HepG2 (cell line): ENCODE data around the gene KCTD6. TPM values are rescaled to one million over a fixed set of nuclear protein-coding genes. Genes with fewer than 3 reads are reported as not detected.

Source experiments
- DRAP1 ChIP-seq: IDR thresholded peaks from 2 replicates; pipeline ENCODE4 v1.6.1; 2016; ENCODE audit warnings: missing genetic modification reagents, missing compliant biosample characterization
- PAXIP1 ChIP-seq: sonication (generic); formaldehyde crosslinking; conservative IDR thresholded peaks from 2 replicates; pipeline ENCODE4 v1.4.0; 2020; ENCODE audit warnings: mild to moderate bottlenecking, missing genetic modification reagents, moderate library complexity
- RARG ChIP-seq: sonication (generic); formaldehyde crosslinking; IDR thresholded peaks from 2 replicates; pipeline ENCODE4 v1.4.0; 2020; ENCODE audit warnings: low read depth, mild to moderate bottlenecking, missing genetic modification reagents
- SMC3 ChIP-seq: IDR thresholded peaks from 2 replicates; pipeline ENCODE4 v1.6.1; 2011; ENCODE audit warnings: low read length, improper control_type of control experiment
- SRF ChIP-seq: IDR thresholded peaks from 2 replicates; pipeline ENCODE4 v1.6.1; 2011; ENCODE audit warnings: mild to moderate bottlenecking, low read depth, low read length, moderate library complexity
- TCF7L2 ChIP-seq: IDR thresholded peaks from 2 replicates; pipeline ENCODE4 v1.6.1; 2011; ENCODE audit warnings: mild to moderate bottlenecking, low read depth, low read length, moderate library complexity
- XRCC5 ChIP-seq: fragments of 200-400 bp; formaldehyde crosslinking; optimal IDR thresholded peaks from 2 replicates; pipeline ENCODE3; 2017; ENCODE audit warnings: mild to moderate bottlenecking, low read length
- ZNF331 ChIP-seq: sonication (generic); formaldehyde crosslinking; IDR thresholded peaks from 2 replicates; pipeline ENCODE4 v1.4.0; 2020; ENCODE audit warnings: missing genetic modification reagents
- ZNF460 ChIP-seq: sonication (generic); formaldehyde crosslinking; IDR thresholded peaks from 2 replicates; pipeline ENCODE4 v1.5.1; 2020; ENCODE audit warnings: missing genetic modification reagents, mild to moderate bottlenecking, borderline replicate concordance
- ZNF790 ChIP-seq: sonication (generic); formaldehyde crosslinking; IDR thresholded peaks from 2 replicates; pipeline ENCODE4 v1.8.0; 2022; ENCODE audit warnings: missing genetic modification reagents, mild to moderate bottlenecking, borderline replicate concordance
- polyA plus RNA-seq, 8 experiments: library from polyadenylated mRNA; depleted of rRNA in 3 of 8; stranded (reverse) in 7 of 8; unstranded in 1 of 8; fragments of >200 nt; fragmentation: Illumina TruSeq in 4 of 8; extraction: Trizol in 4 of 8; gene quantifications; 2 replicates each; pipeline versions ENCODE4 v1.2.1 to v1.2.3, GENCODE V29; 2011 to 2016; ENCODE audit warnings: low read depth in 4 of 8, missing spikeins in 1 of 8, mixed read lengths in 1 of 8; ENCODE audit not compliant: insufficient read depth in 1 of 8
- total RNA-seq, 5 experiments: library from RNA; depleted of rRNA; stranded (reverse); fragments of >200 nt; fragmentation: Illumina TruSeq; extraction: Trizol; gene quantifications; 2 replicates each; pipeline ENCODE4 v1.2.3, GENCODE V29; 2016; ENCODE audit warnings: low read depth in 1 of 5
- TF ChIP-seq, protein P1 (sequence below): IDR thresholded peaks from 2 replicates; pipeline ENCODE4 v1.6.1; 2012; ENCODE audit warnings: inconsistent platforms
- TF ChIP-seq, protein P2 (sequence below): sonication (generic); formaldehyde crosslinking; IDR thresholded peaks from 2 replicates; pipeline ENCODE4 v1.4.0; 2020; ENCODE audit warnings: missing genetic modification reagents
- TF ChIP-seq, protein P3 (sequence below): sonication (generic); formaldehyde crosslinking; IDR thresholded peaks from 2 replicates; pipeline ENCODE4 v1.4.0; 2020; ENCODE audit warnings: missing genetic modification reagents

The KCTD6 gene
- total and polyA plus RNA-seq, 2 of the 13 experiments (the other 11 are each of a cell fraction or from before 2014, with no cell fraction given), result 13.4 to 14.2 TPM

GRCh38 chr3:58526515-58526957 lies 34.6 kb downstream of the KCTD6 start (continued):
- TF ChIP-seq, protein P1, sequence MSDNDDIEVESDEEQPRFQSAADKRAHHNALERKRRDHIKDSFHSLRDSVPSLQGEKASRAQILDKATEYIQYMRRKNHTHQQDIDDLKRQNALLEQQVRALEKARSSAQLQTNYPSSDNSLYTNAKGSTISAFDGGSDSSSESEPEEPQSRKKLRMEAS, result peak; percentile 43; the same call in 1 of the 2 replicates
- TF ChIP-seq ZNF331 (CRISPR knock-in tag), result peak; percentile 59; the same call in 1 of the 2 replicates
- no peak for TF ChIP-seq RARG (CRISPR knock-in tag)
- TF ChIP-seq, protein P2, sequence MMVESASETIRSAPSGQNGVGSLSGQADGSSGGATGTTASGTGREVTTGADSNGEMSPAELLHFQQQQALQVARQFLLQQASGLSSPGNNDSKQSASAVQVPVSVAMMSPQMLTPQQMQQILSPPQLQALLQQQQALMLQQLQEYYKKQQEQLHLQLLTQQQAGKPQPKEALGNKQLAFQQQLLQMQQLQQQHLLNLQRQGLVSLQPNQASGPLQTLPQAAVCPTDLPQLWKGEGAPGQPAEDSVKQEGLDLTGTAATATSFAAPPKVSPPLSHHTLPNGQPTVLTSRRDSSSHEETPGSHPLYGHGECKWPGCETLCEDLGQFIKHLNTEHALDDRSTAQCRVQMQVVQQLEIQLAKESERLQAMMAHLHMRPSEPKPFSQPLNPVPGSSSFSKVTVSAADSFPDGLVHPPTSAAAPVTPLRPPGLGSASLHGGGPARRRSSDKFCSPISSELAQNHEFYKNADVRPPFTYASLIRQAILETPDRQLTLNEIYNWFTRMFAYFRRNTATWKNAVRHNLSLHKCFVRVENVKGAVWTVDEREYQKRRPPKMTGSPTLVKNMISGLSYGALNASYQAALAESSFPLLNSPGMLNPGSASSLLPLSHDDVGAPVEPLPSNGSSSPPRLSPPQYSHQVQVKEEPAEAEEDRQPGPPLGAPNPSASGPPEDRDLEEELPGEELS (CRISPR knock-in tag), result peak; percentile 51; the same call in 1 of the 2 replicates
- no peak for TF ChIP-seq ZNF460 (CRISPR knock-in tag)
- peak; percentile 69 for TF ChIP-seq DRAP1 (CRISPR knock-in tag)
- no peak for TF ChIP-seq TCF7L2
- no peak for TF ChIP-seq ZNF790
- TF ChIP-seq, protein P3, sequence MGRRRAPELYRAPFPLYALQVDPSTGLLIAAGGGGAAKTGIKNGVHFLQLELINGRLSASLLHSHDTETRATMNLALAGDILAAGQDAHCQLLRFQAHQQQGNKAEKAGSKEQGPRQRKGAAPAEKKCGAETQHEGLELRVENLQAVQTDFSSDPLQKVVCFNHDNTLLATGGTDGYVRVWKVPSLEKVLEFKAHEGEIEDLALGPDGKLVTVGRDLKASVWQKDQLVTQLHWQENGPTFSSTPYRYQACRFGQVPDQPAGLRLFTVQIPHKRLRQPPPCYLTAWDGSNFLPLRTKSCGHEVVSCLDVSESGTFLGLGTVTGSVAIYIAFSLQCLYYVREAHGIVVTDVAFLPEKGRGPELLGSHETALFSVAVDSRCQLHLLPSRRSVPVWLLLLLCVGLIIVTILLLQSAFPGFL (CRISPR knock-in tag), result no peak
- peak; percentile 86 for TF ChIP-seq XRCC5
- peak; percentile 35; the same call in 1 of the 2 replicates for TF ChIP-seq PAXIP1 (CRISPR knock-in tag)
- TF ChIP-seq SRF, result 0 out of 2 replicates have a peak, but pooled peaks have one; percentile 32
- peak; percentile 55 for TF ChIP-seq SMC3
- TF ChIP-seq, all 625 proteins: peak for 112
